Limb (tissue), 2 donors: ENCODE measurements around the gene OR52E5.
A peak's percentile ranks its signal among the peaks of the same experiment; 100 is the strongest.

Source experiments
- DNase-seq, 2 donors: peaks; one replicate each; pipeline ENCODE4 v3.0.0-alpha.2; 2016; ENCODE audit errors: extremely low spot score in 2 of 2

OR52E5 gene

GRCh38 chr11:5892908-5893307, at the start of gene OR52E5:
Gene OR52E5 (plus strand): TSS chr11:5893208. CDS start chr11:5900777, 7,569 bp downstream.
- DNase-seq: no peak

- no peak for DNase-seq
These were observed 46.3 kb upstream of the OR52E5 start for GRCh38 chr11:5846701-5847100.

DNA sequence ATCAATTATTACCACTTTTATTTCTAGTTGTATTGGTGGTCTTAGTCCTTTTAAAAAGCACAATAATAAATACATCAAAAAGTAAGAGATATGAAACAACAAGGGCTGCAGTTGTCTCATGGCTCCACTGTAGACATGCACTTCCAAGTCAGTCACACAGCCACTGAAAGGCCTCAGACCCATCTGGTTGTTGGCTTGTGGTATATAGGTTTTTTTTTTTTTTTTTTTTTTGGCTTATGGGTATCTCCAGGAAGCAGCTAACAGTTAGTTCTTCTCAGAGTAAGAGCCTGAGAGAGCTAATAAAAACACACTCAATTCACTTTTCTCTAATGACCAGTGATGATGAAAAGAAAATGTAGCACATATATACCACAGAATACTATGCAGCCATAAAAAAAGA, 45.3 kb upstream of the OR52E5 start:
- DNase-seq: no peak

- no peak for DNase-seq
These were observed 42.0 kb upstream of the OR52E5 start for GRCh38 chr11:5851002-5851401.

DNA sequence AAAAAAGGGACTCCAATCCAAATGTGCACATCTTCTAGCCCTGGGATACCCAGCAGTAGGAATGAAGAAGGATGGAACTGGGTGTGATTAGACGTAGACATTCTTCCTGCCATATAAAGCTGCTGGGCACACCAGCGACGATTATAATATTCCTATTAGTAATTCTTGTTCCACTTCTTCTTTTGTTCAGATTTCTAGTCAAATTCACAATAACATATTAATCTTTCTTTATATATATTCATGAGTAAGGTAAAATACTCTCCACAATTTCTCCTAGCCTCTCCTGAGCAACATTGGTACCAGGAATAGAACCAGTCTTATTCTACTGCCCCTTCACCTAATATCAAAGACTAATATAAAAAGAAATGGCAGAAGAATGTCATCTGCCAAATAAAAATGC, 35.4 kb upstream of the OR52E5 start, which contains the start of gene OR52E8:
TSS of gene OR52E8 (minus strand) at position 101 of the 400 bp plus-strand sequence. CDS start at position 101, 0 bp downstream.
- no peak for DNase-seq

DNA sequence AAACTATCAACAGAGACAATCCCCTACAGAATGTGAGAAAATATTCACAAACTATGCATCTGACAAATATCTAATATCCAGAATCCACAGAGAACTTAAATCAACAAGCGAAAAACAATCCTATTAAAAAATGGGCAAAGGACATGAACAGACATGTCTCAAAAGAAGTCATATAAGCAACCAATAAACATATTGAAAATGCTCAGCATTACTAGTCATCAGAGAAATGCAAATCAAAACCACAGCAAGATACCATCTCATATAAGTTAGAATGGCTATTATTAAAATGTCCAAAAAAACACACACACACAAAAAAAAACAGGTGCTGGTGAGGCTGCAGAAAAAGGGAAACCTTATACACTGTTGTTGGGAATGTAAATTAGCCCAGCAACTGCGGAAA, 27.2 kb upstream of the OR52E5 start:
- no peak for DNase-seq

- no peak for DNase-seq
These were observed 14.4 kb upstream of the OR52E5 start for GRCh38 chr11:5878564-5878963.

- DNase-seq: no peak
These were observed 12.7 kb upstream of the OR52E5 start, which contains the start of gene OR52E4 for GRCh38 chr11:5880329-5880728. Gene OR52E4 (plus strand): TSS chr11:5880629. CDS start chr11:5884293, 3,664 bp downstream.

GRCh38 chr11:5881756-5882155, 11.3 kb upstream of the OR52E5 start:
- DNase-seq: no peak

GRCh38 chr11:5887172-5887571, 5.8 kb upstream of the OR52E5 start:
- no peak for DNase-seq

GRCh38 chr11:5887661-5888060, 5.3 kb upstream of the OR52E5 start:
- no peak for DNase-seq

DNA sequence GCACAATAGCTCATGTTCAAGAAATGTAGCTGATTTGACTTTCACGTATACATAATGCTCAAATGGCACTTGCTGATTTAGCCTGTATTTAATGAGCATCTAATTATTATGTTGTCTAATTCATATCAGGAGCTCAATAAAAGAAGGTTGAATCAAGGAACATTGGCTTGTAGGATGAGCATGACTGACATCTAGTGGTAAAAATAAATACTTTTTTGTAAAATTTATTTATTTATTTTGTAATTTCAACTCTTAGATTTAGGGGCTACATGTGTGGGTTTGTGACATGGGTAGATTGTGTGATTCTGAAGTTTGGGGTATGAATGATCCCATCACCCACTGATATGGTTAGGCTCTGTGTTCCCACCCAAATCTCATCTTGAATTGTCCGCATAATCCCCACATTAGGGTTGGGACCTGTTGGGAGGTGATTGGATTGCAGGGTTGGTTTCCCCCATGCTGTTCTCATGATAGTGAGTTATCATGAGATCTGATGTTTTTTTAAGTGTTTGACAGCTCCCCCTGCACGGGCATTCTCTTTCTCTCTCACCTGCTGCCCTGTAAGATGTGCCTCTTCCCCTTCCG, 1.7 kb upstream of the OR52E5 start:
- peak in 1 of 2 donors; percentile 3 for DNase-seq

- no peak for DNase-seq
These were observed 6.5 kb downstream of the OR52E5 start for GRCh38 chr11:5899534-5899933.

DNA sequence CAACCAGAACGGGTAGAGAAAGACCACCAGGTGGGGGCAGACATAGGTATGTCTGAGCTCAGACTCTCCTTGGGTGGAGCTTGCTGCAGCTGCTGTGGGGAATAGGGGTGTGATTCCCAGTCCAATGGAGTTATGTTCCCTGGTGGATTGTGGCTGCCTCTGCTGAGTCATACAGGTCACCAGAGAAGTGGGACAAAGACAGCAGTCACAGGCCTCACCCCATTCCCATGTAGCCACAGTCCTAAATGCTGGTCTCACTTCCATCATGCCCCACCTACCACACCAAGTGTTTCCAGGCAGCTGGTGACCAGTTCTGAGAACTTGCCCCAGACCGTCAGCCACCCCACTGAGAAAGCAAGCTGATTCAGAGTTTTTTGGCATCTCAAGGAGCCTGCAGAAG, 17.5 kb downstream of the OR52E5 start:
- no peak for DNase-seq

- no peak for DNase-seq
These were observed 29.9 kb downstream of the OR52E5 start for GRCh38 chr11:5922749-5923426.

GRCh38 chr11:5923427-5923776, 30.4 kb downstream of the OR52E5 start:
- no peak for DNase-seq

DNA sequence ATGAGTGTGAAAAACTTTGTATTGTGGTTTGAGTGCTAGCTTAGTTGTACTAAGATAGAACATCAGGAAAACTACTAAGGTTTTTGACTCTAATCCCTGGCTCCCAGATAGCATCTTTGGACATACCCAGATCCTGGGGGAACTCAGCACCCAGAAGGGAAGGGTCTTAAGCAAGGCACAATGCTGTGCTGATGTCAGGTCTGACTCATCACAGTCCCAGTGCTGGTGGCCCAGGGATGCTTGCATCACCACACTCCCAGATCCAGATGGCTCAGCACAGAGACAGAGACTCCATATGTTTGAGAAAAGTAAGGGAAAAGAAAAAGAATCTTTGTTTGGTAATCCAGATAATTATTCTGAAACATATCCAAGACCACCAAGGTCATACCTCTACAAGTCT, 30.8 kb downstream of the OR52E5 start:
- DNase-seq: no peak

DNA sequence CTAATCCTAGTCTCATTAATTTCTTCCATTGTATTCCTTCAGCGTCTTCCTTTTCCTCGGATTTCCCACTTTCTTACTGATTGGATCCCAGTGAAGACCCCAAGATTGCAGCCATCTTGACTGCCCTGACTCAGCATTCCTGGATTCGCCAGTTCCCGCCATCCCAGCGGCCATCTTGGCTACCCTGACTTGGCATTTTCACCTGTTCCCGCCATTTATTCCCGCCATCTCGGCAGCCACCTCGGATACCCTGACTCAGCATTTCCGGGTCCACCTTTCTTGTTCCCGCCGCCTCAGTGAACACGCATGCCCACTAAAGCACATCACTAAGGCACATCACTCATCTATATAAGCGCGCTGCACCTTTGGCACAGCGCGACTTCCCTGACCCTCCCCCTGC, 35.3 kb downstream of the OR52E5 start:
- no peak for DNase-seq

DNA sequence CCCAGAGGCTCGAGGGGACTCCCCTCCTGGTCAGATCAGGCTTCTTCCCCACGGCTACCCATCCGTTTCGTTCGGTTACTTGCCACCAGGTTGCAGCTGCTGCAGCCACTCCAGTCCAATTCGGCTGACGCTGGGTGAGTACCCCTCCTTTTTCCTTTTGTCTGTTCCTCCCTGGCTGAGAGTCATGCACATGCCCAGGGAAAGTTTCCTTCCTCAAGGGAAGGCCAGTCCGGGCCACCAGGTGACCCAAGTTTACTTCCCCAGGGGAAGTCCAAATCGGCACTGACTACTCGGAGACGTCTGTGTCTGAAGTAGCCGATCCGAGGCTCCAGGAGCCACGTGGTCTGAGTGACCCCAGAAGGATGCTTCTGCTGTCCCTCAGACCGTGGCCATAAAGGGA, 35.8 kb downstream of the OR52E5 start:
- no peak for DNase-seq

GRCh38 chr11:5929571-5930368, 36.8 kb downstream of the OR52E5 start:
- peak in 1 of 2 donors; percentile 18 for DNase-seq

DNA sequence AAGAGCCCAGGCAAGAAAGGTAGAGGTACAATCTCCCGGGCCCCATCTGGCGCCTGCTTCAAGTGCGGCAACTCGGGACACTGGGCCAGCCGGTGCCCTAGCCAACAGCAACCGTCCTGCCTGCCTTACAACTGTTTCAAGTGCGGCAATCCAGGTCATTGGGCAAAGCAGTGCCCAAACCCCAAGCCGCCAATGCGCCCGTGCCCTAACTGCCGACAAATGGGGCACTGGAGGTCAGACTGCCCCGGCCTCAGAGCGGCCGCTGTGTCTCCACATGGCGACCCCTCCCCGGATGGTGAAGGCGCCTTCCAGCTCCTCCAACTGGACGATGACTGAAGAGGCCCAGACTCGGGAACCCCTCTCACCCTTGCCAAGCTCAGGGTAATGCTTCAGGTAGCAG, 37.6 kb downstream of the OR52E5 start:
- DNase-seq: no peak

DNA sequence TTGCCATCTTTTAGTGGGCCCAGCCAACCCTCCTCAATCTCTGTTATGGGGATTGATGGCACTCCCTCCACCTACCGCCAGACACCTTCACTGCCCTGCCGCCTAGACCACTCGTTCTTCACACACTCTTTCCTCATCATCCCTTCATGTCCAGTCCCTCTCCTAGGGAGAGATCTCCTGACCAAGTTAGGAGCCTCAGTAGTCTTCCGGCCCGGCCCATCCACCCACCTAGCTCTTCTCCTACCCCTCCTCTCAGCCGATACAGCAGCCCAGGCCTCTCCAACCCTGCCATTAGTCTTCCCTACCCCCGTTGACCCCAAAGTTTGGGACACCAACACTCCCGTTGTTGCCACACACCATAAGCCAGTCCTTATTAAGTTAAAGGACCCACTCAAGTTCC, 38.1 kb downstream of the OR52E5 start:
- no peak for DNase-seq
